Measurements from ENCODE around the gene AOC1.

GRCh38 chr7:150820148-150820547 is 32.2 kb upstream of the AOC1 start:
- TF ChIP-seq CTCF (IDR thresholded peaks at IDR 0.05; ENCODE audit: low read length) = no peak
- TF ChIP-seq EZH2 (IDR thresholded peaks at IDR 0.05; ENCODE audit: borderline replicate concordance, low read length) = no peak
